OCI-LY1 (cell line): ENCODE data around the gene ZBTB17.

ENCODE experiments used
- CTCF ChIP-seq: fragments of 200-600 bp; sonication (generic), shearing (Covaris generic); IDR thresholded peaks from 2 replicates; pipeline ENCODE4 v1.5.1; 2017; ENCODE audit warnings: mild to moderate bottlenecking, antibody characterized with exemption, low read length, moderate library complexity, mixed read lengths
- EZH2 ChIP-seq: fragments of 200-600 bp; sonication (generic), shearing (Covaris generic); IDR thresholded peaks from 2 replicates; pipeline ENCODE4 v1.8.0; 2017; ENCODE audit warnings: borderline replicate concordance, mixed run types, mild to moderate bottlenecking, antibody characterized with exemption, low read length, moderate library complexity, mixed read lengths

- TF ChIP-seq CTCF (no peak), EZH2 (no peak)
These were observed 3.5 kb downstream of the ZBTB17 start for GRCh38 chr1:15972409-15972808.
